ENCODE data around the gene DPH5.

The DPH5 gene

GRCh38 chr1:100943533-100943932, 82.1 kb downstream of the DPH5 start:
- Histone ChIP-seq H3K36me3 (no peaks in the 10 kb centered on the region; the same call in 1 of the 2 replicates), H3K27ac (no peak overlapping the region), H3K27me3 (ENCODE audit: insufficient read depth, low read depth, severe bottlenecking) (no peaks in the 10 kb centered on the region), H3K9me3 (ENCODE audit: severe bottlenecking) (no peaks in the 10 kb centered on the region), H3K4me3 (ENCODE audit: low read depth, low read length) (no peak overlapping the region)
- no peak for TF ChIP-seq CTCF (IDR thresholded peaks at IDR 0.05; ENCODE audit: low read depth, low read length)
- DNase-seq = no peak

- H3K4me3 ChIP-seq (ENCODE audit: low read depth, low read length) = no peak overlapping the region
- H3K27ac ChIP-seq = no peak overlapping the region
- TF ChIP-seq CTCF (IDR thresholded peaks at IDR 0.05; ENCODE audit: low read depth, low read length) = no peak
- H3K27me3 ChIP-seq (ENCODE audit: insufficient read depth, low read depth, severe bottlenecking) = no peaks in the 10 kb centered on the region
- DNase-seq = no peak
- peaks cover 4% of the 10 kb centered on the region; the same call in 1 of the 2 replicates for H3K36me3 ChIP-seq
- H3K9me3 ChIP-seq (ENCODE audit: severe bottlenecking) = no peaks in the 10 kb centered on the region
Observed at GRCh38 chr1:100942304-100943046, 83.1 kb downstream of the DPH5 start.

GRCh38 chr1:100941580-100942216, 83.9 kb downstream of the DPH5 start:
- Histone ChIP-seq H3K9me3 (ENCODE audit: severe bottlenecking) (no peaks in the 10 kb centered on the region), H3K4me3 (ENCODE audit: low read depth, low read length) (no peak overlapping the region), H3K27me3 (ENCODE audit: insufficient read depth, low read depth, severe bottlenecking) (no peaks in the 10 kb centered on the region), H3K36me3 (peaks cover 4% of the 10 kb centered on the region; the same call in 1 of the 2 replicates), H3K27ac (no peak overlapping the region)
- no peak for DNase-seq
- no peak for TF ChIP-seq CTCF (IDR thresholded peaks at IDR 0.05; ENCODE audit: low read depth, low read length)

GRCh38 chr1:100941098-100941527, 84.5 kb downstream of the DPH5 start:
- Histone ChIP-seq H3K4me3 (ENCODE audit: low read depth, low read length) (no peak overlapping the region), H3K9me3 (ENCODE audit: severe bottlenecking) (no peaks in the 10 kb centered on the region), H3K36me3 (peaks cover 4% of the 10 kb centered on the region; the same call in 1 of the 2 replicates), H3K27ac (no peak overlapping the region), H3K27me3 (ENCODE audit: insufficient read depth, low read depth, severe bottlenecking) (no peaks in the 10 kb centered on the region)
- DNase-seq = no peak
- no peak for TF ChIP-seq CTCF (IDR thresholded peaks at IDR 0.05; ENCODE audit: low read depth, low read length)
